GM12878 (cell line): ENCODE data around the gene CKLF. TPM values are rescaled to one million over a fixed set of nuclear protein-coding genes. Genes with fewer than 3 reads are reported as not detected.

Source experiments
- EED ChIP-seq: sonication (generic); IDR thresholded peaks from 2 replicates; pipeline ENCODE4 v1.6.1; 2016; ENCODE audit warnings: antibody characterized with exemption, low read depth
- FOXM1 ChIP-seq: IDR thresholded peaks from 2 replicates; pipeline ENCODE4 v1.6.1; 2012; ENCODE audit warnings: low read depth, mild to moderate bottlenecking, inconsistent platforms, low read length, moderate library complexity
- GABPA ChIP-seq: IDR thresholded peaks from 2 replicates; pipeline ENCODE4 v1.6.1; 2014; ENCODE audit warnings: antibody characterized with exemption, low read depth, mild to moderate bottlenecking, inconsistent platforms
- LARP7 ChIP-seq: fragments of 450-650 bp; IDR thresholded peaks from 2 replicates; pipeline ENCODE4 v1.6.1; 2017; ENCODE audit warnings: mild to moderate bottlenecking
- NBN ChIP-seq: fragments of 450-650 bp; IDR thresholded peaks from 2 replicates; pipeline ENCODE4 v1.6.1; 2016
- NR2C2 ChIP-seq: IDR thresholded peaks from 2 replicates; pipeline ENCODE4 v1.6.1; 2011; ENCODE audit warnings: borderline replicate concordance, low read depth; ENCODE audit not compliant: control insufficient read depth, insufficient read length
- POLR2AphosphoS2 ChIP-seq: IDR thresholded peaks from 2 replicates; pipeline ENCODE4 v1.6.1; 2011; ENCODE audit warnings: low read depth, mild to moderate bottlenecking, low read length, improper control_type of control experiment, moderate library complexity
- POU2F2 ChIP-seq: IDR thresholded peaks from 3 replicates; pipeline ENCODE4 v1.6.1; 2011; ENCODE audit warnings: low read depth, mild to moderate bottlenecking, low read length, borderline replicate concordance
- RAD21 ChIP-seq: IDR thresholded peaks from 2 replicates; pipeline ENCODE4 v1.6.1; 2011; ENCODE audit warnings: mild to moderate bottlenecking, low read depth, low read length, moderate library complexity; ENCODE audit not compliant: insufficient read depth
- RBBP5 ChIP-seq: fragments of 200-600 bp; sonication (generic); conservative IDR thresholded peaks from 2 replicates; pipeline ENCODE4 v1.6.1; 2016
- RCOR1 ChIP-seq: conservative IDR thresholded peaks from 2 replicates; pipeline ENCODE4 v1.6.1; 2012; ENCODE audit warnings: low read depth, low read length, improper control_type of control experiment
- SMARCA5 ChIP-seq: fragments of 450-650 bp; IDR thresholded peaks from 2 replicates; pipeline ENCODE4 v1.6.1; 2017; ENCODE audit warnings: mild to moderate bottlenecking
- SP1 ChIP-seq: IDR thresholded peaks from one replicate; pipeline ENCODE4 v1.6.1; 2011; ENCODE audit warnings: low read depth, low read length
- WRNIP1 ChIP-seq: IDR thresholded peaks from 2 replicates; pipeline ENCODE4 v1.6.1; 2011; ENCODE audit warnings: low read depth, low read length, improper control_type of control experiment, borderline replicate concordance
- ZNF384 ChIP-seq: IDR thresholded peaks from 2 replicates; pipeline ENCODE4 v1.6.1; 2012; ENCODE audit warnings: low read depth, mild to moderate bottlenecking, low read length, improper control_type of control experiment, borderline replicate concordance
- polyA plus RNA-seq, 11 experiments: library from polyadenylated mRNA; depleted of rRNA in 4 of 11; unstranded in 6 of 11; stranded (reverse) in 5 of 11; fragments of >200 nt; fragmentation: Nextera tagmentation in 4 of 11; fragmentation: Illumina TruSeq in 1 of 11; extraction: Ambion mirVana in 4 of 11; extraction: Trizol in 1 of 11; gene quantifications; 1 replicate in 1 of 11; 2 replicates in 10 of 11; pipeline versions ENCODE4 v1.2.1 to v1.2.3, GENCODE V29; 2011 to 2016; ENCODE audit warnings: inconsistent platforms in 2 of 11, missing spikeins in 2 of 11, low read depth in 1 of 11
- total RNA-seq, 4 experiments: library from RNA; depleted of rRNA in 3 of 4; stranded (reverse); fragments of >200 nt in 3 of 4; fragmentation: Illumina TruSeq in 1 of 4; extraction: Trizol in 1 of 4; gene quantifications; 2 replicates each; pipeline versions ENCODE4 v1.2.1 to v1.2.3, GENCODE V29; 2013 to 2021
- TF ChIP-seq, protein P1 (sequence below): fragments of 450-650 bp; IDR thresholded peaks from 2 replicates; pipeline ENCODE4 v1.6.1; 2017; ENCODE audit warnings: mild to moderate bottlenecking, low read depth, inconsistent platforms; ENCODE audit not compliant: poor library complexity, severe bottlenecking
- TF ChIP-seq, protein P2 (sequence below): IDR thresholded peaks from 2 replicates; pipeline ENCODE4 v1.6.1; 2012; ENCODE audit warnings: low read length, inconsistent platforms
- TF ChIP-seq, protein P3 (sequence below): fragments of 150-350 bp; IDR thresholded peaks from 2 replicates; pipeline ENCODE4 v1.6.1; 2014; ENCODE audit warnings: mild to moderate bottlenecking, low read depth, low read length
- TF ChIP-seq, protein P4 (sequence below): IDR thresholded peaks from 2 replicates; pipeline ENCODE4 v1.6.1; 2012; ENCODE audit warnings: low read depth, low read length, improper control_type of control experiment
- TF ChIP-seq, protein P5 (sequence below): fragments of 450-650 bp; IDR thresholded peaks from 2 replicates; pipeline ENCODE4 v1.6.1; 2016; ENCODE audit warnings: mild to moderate bottlenecking
- TF ChIP-seq, protein P6 (sequence below): IDR thresholded peaks from 2 replicates; pipeline ENCODE4 v1.6.1; 2011; ENCODE audit warnings: low read depth, low read length, improper control_type of control experiment, borderline replicate concordance

Gene CKLF
- total and polyA plus RNA-seq, 10 of the 15 experiments (the other 5 are each of a cell fraction or from before 2014, with no cell fraction given): 40.8 to 193 (median 109) TPM

DNA sequence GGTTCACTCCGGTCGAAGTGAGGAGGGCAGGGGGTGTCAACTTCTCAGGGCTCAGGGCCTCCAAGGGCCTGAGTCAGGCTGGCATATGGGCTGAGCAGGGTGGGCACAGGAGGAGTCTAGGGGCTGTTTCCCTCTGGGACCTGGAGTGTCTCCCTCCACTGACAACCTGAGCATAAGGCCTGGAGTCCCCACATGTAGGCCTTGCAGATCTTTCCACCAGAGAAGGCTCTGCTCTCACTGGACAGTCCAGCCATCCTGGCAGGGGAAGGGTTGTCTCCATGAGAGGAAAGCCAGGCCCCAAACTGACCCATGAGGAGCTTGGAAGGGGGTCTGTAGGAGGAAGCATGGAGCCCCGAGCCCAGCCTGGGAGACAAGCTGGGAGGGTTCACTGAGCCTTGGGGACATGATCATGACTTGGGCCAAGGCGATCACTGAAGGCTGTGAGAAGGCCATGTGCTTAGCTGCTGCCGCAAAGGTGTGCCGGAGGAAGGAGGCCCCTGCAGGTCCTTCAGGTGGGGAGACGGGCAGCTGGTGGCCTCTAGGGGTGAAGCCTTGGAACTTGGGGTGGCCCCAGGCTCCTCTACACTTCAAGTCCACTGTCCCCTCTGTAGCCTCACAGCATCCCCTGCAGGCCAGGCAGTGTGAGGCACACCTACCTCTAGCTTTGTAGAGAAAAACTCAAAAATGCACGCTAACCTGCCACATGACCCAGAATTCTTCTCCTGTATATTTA is 36.8 kb downstream of the CKLF start (continued):
- TF ChIP-seq WRNIP1 (peak; percentile 59; the same call in 1 of the 2 replicates), LARP7 (0 out of 2 replicates have a peak, but pooled peaks have one; percentile 30), SMARCA5 (peak; percentile 76), NR2C2 (no peak), NBN (no peak), ZNF384 (no peak; the same call in 1 of the 2 replicates), EED (no peak), POLR2AphosphoS2 (no peak), RAD21 (peak; percentile 92), RBBP5 (no peak), POU2F2 (no peak), RCOR1 (no peak), GABPA (no peak), SP1 (no peak), FOXM1 (0 out of 2 replicates have a peak, but pooled peaks have one; percentile 25)
- TF ChIP-seq, protein P1, sequence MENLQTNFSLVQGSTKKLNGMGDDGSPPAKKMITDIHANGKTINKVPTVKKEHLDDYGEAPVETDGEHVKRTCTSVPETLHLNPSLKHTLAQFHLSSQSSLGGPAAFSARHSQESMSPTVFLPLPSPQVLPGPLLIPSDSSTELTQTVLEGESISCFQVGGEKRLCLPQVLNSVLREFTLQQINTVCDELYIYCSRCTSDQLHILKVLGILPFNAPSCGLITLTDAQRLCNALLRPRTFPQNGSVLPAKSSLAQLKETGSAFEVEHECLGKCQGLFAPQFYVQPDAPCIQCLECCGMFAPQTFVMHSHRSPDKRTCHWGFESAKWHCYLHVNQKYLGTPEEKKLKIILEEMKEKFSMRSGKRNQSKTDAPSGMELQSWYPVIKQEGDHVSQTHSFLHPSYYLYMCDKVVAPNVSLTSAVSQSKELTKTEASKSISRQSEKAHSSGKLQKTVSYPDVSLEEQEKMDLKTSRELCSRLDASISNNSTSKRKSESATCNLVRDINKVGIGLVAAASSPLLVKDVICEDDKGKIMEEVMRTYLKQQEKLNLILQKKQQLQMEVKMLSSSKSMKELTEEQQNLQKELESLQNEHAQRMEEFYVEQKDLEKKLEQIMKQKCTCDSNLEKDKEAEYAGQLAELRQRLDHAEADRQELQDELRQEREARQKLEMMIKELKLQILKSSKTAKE: no peak
- TF ChIP-seq, protein P2, sequence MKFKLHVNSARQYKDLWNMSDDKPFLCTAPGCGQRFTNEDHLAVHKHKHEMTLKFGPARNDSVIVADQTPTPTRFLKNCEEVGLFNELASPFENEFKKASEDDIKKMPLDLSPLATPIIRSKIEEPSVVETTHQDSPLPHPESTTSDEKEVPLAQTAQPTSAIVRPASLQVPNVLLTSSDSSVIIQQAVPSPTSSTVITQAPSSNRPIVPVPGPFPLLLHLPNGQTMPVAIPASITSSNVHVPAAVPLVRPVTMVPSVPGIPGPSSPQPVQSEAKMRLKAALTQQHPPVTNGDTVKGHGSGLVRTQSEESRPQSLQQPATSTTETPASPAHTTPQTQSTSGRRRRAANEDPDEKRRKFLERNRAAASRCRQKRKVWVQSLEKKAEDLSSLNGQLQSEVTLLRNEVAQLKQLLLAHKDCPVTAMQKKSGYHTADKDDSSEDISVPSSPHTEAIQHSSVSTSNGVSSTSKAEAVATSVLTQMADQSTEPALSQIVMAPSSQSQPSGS: no peak
- TF ChIP-seq, protein P3, sequence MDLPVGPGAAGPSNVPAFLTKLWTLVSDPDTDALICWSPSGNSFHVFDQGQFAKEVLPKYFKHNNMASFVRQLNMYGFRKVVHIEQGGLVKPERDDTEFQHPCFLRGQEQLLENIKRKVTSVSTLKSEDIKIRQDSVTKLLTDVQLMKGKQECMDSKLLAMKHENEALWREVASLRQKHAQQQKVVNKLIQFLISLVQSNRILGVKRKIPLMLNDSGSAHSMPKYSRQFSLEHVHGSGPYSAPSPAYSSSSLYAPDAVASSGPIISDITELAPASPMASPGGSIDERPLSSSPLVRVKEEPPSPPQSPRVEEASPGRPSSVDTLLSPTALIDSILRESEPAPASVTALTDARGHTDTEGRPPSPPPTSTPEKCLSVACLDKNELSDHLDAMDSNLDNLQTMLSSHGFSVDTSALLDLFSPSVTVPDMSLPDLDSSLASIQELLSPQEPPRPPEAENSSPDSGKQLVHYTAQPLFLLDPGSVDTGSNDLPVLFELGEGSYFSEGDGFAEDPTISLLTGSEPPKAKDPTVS: no peak
- TF ChIP-seq, protein P4, sequence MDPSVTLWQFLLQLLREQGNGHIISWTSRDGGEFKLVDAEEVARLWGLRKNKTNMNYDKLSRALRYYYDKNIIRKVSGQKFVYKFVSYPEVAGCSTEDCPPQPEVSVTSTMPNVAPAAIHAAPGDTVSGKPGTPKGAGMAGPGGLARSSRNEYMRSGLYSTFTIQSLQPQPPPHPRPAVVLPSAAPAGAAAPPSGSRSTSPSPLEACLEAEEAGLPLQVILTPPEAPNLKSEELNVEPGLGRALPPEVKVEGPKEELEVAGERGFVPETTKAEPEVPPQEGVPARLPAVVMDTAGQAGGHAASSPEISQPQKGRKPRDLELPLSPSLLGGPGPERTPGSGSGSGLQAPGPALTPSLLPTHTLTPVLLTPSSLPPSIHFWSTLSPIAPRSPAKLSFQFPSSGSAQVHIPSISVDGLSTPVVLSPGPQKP: no peak
- TF ChIP-seq, protein P5, sequence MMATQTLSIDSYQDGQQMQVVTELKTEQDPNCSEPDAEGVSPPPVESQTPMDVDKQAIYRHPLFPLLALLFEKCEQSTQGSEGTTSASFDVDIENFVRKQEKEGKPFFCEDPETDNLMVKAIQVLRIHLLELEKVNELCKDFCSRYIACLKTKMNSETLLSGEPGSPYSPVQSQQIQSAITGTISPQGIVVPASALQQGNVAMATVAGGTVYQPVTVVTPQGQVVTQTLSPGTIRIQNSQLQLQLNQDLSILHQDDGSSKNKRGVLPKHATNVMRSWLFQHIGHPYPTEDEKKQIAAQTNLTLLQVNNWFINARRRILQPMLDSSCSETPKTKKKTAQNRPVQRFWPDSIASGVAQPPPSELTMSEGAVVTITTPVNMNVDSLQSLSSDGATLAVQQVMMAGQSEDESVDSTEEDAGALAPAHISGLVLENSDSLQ: no peak
- TF ChIP-seq, protein P6, sequence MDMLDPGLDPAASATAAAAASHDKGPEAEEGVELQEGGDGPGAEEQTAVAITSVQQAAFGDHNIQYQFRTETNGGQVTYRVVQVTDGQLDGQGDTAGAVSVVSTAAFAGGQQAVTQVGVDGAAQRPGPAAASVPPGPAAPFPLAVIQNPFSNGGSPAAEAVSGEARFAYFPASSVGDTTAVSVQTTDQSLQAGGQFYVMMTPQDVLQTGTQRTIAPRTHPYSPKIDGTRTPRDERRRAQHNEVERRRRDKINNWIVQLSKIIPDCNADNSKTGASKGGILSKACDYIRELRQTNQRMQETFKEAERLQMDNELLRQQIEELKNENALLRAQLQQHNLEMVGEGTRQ: no peak
